NOMO-1 (cell line): ENCODE data around the gene SPRR2F.

Experiments
- DNase-seq, 2 experiments: peaks; one replicate each; lab custom pipeline; 2025; ENCODE audit not compliant: unreplicated experiment in 2 of 2; lab: John Stamatoyannopoulos, UW

SPRR2F gene

GRCh38 chr1:153081736-153082135, 31.6 kb downstream of the SPRR2F start:
- no peak for DNase-seq

GRCh38 chr1:153072806-153073726, 40.2 kb downstream of the SPRR2F start:
- DNase-seq, result no peak

DNA sequence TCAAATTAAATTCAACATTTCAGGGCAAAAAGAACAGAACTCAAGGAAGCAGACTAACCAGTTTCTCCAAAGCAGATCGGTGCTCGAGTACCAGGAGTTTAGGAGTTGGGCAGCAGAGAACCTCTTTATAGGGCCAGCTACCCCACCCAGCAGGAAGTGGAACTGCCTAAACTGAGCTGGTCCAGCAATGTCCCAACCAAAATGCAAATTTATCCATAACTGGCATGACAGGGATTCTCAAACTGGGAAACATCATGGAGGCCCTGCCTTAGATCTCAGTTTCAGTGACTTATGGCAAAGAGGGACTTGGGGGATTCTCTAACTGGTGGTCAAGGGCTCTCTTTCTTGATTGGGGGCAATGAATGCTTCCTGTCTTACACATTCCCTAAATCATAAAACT, 41.8 kb downstream of the SPRR2F start, which contains the start of gene SPRR2B:
Gene SPRR2B (minus strand): TSS at position 101 of the 400 bp plus-strand sequence. CDS start 772 bp downstream, outside the sequence.
- no peak for DNase-seq

DNA sequence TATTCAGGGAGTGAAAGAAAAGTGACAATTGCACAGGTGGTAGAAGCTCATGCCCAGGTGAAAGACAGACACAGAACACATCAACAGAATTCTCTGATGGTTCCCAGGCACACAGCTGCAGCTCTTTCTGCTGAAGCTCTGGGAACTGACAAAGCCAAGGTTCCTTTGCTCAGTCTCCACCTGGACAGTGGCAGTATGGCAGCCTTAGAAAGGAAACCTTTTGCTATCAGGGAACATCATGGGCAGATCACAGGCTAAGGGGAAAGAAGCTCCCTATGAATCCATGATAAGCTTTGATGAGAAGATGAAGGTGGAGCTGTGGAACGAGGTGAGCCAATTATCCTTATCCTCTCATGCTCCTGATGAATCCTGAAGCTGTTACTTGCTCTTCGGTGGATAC, 43.1 kb downstream of the SPRR2F start:
- DNase-seq, result no peak
